Loucy (cell line): Measurements from ENCODE around the gene ZNF785.

ENCODE experiments used
- EZH2phosphoT487 ChIP-seq: fragments of 200-600 bp; IDR thresholded peaks from 2 replicates; pipeline ENCODE4 v1.6.1; 2018; ENCODE audit warnings: antibody characterized with exemption, mild to moderate bottlenecking, moderate library complexity, borderline replicate concordance
- TF ChIP-seq, protein P1 (sequence below): fragments of 200-600 bp; sonication (generic); conservative IDR thresholded peaks from 2 replicates; pipeline ENCODE4 v1.5.1; 2014; ENCODE audit warnings: mild to moderate bottlenecking, antibody characterized with exemption, low read length

DNA sequence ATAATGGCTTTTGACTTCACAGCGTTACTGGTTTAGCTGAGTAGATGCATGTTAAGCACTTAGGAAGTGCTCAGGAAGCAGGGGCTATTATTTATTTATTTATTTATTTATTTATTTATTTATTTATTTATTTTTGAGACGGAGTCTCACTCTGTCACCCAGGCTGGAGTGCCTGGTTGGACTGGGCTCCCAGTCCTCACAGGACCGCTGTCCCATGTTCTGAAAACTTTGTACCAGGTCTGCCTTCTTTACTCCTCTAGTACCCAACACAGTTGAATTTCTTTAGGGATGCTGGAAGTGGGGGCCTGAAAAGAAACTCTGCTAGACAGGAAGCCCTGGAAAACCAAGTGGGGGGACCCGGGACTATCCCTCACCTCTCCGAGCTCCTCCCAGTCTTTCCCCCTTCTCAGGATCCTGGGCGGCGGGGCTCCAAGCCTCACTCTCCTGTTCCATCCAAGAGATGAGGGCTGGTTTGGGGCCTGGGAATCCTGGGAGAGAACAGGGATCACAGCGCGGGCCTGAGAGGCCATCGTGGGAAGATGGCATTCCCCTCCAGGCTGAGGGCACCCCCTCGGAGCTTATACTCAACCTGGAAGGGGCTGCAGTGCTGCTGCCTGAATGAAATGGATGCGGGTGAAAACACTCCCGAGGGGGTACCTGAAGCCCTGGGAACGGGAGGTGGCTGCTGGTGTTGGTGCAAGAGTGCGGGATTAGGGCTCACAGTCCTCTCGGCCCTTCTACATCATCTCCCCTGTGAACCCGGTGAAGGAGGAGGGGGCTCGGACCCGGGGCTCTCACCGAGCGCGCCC, 14.7 kb downstream of the ZNF785 start:
- TF ChIP-seq, protein P1, sequence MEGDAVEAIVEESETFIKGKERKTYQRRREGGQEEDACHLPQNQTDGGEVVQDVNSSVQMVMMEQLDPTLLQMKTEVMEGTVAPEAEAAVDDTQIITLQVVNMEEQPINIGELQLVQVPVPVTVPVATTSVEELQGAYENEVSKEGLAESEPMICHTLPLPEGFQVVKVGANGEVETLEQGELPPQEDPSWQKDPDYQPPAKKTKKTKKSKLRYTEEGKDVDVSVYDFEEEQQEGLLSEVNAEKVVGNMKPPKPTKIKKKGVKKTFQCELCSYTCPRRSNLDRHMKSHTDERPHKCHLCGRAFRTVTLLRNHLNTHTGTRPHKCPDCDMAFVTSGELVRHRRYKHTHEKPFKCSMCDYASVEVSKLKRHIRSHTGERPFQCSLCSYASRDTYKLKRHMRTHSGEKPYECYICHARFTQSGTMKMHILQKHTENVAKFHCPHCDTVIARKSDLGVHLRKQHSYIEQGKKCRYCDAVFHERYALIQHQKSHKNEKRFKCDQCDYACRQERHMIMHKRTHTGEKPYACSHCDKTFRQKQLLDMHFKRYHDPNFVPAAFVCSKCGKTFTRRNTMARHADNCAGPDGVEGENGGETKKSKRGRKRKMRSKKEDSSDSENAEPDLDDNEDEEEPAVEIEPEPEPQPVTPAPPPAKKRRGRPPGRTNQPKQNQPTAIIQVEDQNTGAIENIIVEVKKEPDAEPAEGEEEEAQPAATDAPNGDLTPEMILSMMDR: no peak
- no peak for TF ChIP-seq EZH2phosphoT487
